Stimulated activated CD4-positive, alpha-beta T cell treated with anti-CD3 and anti-CD28 coated beads, Interleukin-15, amount 100 ng/mL, for 1 hour (primary cell): Measurements from ENCODE around the gene RASSF10.

Experiments
- DNase-seq, 2 donors: peaks; one replicate each; pipeline ENCODE4 v3.0.0-alpha.2; 2020; ENCODE audit warnings: low read depth in 1 of 2, low spot score in 1 of 2

Gene RASSF10

DNA sequence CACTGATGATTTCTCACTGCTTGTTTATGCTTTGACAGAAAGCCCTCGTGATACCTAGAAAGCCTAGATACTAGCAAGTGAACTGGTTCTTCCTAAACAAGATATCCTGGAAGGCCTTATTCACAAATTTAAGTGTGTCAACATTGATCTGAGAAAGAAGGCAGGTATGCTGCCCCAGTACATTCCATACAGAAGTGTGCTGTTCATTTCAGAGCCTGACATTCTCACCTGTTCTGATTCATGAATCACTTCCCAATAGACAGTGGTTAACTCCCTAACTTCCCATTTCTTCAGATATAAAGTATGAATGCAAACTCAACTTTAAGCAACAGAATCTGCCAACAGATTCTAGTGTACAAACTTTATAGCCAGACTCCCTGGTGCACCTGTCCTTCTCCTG, 15.5 kb upstream of the RASSF10 start:
- DNase-seq: no peak

DNA sequence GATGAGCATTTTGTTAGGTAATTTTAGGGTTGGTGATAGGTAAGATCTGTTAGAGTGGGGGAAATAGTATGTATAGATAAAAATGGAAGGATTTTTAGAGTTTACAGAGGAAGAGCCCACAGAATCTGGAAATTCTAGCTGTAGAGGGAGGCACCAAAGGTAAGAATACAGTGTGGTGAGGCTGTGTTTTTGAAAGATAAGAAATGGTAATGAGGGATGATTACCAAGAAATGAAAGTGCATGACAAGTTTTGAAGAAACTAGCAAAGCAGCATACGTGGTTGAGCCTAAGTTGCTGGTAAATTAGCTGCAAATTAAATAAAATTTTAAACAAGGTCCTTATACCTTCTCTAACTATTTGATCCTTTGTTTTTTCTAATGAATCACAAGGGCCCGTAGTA, 14.6 kb upstream of the RASSF10 start:
- DNase-seq: no peak

DNA sequence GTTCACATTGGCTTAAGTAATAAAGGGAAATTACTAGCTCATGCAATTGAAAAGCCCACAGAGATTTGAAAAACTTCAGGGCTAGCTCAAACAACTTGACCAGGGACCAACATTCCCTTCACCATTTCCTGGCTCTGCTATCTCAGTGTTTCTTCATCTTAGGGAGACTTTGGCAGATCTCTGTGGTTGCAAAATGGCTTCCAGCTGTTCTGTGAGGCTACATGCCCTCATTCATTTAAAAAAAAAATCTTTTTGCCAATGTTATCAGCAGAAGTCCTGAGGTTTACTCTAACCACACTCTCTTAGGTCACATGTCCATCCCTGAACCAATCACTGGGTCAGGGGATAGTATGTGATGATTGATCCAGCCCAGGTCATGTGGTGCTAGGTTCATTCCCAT, 13.9 kb upstream of the RASSF10 start:
- no peak for DNase-seq

DNA sequence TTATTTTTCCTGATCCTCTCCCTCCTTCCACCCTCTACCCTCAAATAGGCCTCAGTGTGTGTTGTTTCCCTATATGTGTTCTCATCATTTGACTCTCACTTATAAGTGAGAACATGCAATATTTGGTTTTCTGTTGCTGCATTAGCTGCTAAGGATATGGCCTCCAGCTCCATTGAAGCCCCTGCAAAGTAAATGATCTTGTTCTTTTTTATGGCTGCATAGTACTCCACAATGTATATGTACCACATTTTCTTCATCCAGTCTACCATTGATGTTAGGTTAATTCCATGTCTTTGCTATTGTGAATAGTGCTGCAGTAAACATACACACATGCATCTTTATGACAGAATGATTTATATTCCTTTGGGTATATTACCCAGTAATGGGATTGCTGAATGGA, 13.3 kb upstream of the RASSF10 start:
- no peak for DNase-seq

DNA sequence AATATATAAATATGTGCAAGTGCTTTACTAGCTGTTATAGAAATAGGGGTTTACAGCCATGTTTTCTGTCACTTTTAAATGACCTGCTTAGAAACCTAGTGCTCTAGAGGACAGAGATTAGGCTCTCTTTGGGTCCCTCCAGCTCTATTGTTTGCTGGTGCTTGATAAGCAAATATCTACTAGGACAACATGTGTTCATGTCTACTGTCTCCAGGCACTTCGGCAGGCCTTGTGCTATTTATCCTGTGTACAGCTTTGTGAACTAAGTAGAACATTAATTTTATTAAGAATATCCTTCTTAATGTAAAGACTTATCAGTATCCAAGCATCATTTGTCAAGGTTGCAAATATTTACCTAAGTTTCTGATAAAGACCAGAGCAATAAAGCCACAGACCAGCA, 11.9 kb upstream of the RASSF10 start:
- DNase-seq: no peak

DNA sequence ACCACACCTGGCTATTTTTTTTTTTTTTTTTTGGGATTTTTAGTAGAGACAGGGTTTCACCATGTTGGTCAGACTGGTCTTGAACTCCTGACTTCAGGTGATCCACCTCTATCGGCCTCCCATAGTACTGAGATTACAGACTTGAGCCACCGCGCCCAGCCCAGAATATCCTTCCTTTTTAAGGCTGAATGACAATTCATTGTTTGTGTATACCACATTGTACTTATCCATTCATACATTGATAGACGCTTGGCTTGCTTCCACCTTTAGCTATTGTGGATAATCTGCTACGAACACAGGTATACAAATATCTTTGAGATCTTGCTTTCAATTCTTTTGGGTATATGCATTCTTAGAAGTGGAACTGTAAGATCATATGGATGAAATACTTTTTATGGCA, 10.8 kb upstream of the RASSF10 start:
- DNase-seq: no peak

DNA sequence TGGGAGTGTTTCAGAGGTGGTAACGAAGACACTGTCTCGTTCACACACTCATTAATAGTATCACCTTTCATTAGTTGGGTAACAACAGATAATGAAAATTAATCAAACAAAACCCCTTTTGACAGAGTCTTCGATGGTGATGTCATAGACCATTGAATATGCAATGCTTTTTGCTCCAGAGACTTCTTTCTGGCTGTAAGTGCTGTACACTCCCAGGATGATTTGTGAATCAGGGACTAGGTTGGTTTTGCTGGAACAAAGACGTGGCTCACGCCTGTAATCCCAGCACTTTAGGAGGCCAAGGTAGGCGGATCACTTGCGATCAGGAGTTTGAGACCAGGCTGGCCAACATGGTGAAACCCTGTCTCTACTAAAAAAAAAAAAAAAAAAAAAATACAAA, 9.5 kb upstream of the RASSF10 start:
- DNase-seq: no peak

DNA sequence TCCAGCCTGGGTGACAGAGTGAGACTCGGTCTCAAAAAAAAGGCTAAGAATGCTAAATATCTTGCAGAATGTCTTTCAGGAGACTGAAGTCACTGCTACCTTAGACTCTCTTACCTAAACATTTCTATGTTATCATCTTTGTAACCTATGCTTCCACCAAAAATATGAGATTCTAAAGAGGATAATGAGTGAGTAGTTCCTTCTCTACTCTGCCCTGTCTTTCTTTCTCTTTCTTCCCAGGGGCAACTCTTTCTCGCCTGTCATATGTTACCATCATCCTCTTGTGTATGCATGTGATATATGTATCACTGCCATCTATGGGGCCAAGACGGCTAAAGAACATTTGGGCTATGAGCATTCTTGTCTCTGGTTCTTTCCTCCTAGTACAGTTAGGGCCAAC, 9.0 kb upstream of the RASSF10 start:
- DNase-seq: no peak

DNA sequence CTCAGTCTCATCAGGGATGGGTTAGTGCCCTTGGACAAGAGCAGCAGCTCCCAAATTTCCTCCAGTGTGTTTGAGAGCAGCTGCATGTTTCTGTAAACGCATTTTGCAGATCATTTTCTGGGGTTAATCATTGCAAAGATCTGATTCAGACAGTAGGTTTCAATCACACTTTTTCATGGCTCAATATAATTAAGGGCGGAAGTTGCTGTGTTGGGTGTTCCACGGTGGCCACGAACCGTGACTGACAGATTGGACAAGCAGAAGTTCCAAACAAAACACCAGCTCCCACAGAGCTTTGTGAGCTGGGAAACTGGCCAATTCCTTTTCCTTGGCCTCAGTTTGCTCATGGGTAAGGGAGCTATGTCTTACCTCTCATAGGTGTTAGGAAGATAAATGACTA, 8.4 kb upstream of the RASSF10 start:
- DNase-seq: no peak

DNA sequence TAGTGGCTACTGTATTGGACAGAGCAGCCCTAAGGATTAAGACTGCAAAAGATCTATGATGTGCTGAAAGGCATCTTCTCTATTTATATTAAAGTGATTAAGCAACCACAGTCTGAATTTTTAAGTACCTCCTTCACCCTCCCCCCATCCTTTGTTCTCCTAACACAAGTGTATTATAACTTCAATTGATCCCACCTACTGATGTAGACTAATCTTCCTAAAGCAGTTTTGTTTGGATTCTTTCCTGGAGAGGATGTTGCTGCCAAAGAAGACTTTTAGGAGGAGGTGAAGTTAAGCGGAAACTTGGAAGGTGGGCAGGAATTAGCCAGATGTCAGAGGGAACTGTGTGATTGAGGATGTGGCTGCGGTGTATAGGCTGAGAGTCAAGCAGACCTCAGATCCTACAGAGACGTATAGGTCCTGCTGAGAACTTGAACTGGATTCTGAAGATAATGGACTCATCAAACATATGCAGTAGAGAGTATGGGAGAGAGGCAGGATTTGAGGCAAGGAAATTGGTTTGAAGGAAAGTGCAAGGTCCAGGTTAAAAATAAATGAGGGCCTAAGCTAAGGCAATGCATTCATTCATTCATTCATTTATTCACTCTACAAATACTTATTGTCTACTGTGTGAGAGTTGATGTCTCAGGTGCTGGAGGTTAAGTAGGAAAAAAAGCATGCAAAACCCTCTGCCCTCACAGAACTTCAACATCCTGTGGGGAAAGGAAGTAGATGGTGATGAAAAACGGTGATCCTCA, 5.2 kb upstream of the RASSF10 start:
- DNase-seq: no peak

DNA sequence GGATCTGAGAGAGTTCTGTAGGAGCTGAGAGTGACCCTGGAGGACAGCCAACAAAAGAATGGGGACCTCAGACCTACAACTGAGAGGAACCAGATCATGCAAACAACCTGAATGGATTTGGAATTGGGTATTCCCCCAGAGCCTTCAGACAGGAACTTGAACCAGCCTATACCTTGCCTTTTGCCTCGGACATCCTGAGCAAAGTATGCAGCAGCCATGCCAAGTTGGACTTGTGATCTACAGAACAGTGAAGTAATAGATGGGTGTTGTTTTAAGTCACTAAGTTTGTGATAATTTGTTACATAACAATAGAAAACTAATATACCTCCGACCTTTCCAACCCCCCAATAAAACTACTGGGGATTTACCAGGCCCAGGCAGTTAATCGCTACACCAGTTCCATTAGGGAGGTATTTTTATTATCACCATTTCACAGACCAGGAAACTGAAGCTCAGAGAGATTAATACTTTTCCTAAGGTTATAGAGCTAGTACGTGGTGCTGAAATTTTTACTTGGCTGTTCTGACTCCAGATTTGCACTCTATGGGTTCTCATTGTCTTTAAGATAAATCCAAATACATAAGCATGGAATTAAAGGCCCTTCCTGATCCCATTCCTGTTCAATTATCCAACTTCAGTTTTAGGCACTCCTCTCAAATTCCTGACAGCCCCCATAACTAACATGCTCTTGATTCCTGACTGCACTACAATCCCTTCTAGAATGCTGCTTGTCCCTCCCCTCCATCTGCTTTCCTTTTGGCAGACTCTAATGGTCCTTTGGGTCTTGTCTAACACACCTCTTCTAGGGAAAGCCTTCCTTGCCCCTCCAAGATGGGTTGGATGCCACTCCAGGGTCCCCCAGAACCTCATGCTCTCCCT, 1.7 kb upstream of the RASSF10 start:
- no peak for DNase-seq

DNA sequence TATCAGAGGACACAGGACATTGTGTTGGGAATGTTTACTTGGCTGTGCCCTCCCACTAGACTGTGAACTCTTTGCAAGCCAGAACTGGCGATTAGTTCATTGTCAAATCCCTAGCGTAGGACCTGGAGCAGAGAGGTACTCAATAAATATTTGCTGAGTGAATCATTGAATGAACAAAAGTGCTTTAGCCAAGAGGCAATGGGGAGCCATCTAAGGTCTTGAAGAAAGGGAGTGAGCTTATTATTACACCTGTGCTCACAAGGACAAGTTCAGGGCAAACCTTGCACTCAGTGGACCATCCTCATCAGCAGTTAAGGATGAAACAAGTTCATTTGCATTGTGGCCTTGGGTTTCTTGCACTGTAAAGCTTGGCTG, 1.1 kb upstream of the RASSF10 start:
- no peak for DNase-seq

DNA sequence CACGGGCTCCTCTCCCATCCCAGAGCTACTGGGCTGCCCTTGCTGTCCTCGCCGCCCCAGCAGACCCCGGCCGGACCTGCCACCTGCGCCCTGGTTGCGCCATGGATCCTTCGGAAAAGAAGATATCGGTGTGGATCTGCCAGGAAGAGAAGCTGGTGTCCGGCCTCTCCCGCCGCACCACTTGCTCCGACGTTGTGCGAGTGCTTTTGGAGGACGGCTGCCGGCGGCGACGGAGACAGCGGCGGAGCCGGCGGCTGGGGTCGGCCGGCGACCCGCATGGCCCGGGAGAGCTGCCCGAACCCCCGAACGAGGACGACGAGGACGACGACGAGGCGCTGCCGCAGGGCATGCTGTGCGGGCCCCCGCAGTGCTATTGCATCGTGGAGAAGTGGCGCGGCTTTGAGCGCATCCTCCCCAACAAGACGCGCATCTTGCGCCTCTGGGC, 382 bp downstream of the RASSF10 start:
- no peak for DNase-seq

DNA sequence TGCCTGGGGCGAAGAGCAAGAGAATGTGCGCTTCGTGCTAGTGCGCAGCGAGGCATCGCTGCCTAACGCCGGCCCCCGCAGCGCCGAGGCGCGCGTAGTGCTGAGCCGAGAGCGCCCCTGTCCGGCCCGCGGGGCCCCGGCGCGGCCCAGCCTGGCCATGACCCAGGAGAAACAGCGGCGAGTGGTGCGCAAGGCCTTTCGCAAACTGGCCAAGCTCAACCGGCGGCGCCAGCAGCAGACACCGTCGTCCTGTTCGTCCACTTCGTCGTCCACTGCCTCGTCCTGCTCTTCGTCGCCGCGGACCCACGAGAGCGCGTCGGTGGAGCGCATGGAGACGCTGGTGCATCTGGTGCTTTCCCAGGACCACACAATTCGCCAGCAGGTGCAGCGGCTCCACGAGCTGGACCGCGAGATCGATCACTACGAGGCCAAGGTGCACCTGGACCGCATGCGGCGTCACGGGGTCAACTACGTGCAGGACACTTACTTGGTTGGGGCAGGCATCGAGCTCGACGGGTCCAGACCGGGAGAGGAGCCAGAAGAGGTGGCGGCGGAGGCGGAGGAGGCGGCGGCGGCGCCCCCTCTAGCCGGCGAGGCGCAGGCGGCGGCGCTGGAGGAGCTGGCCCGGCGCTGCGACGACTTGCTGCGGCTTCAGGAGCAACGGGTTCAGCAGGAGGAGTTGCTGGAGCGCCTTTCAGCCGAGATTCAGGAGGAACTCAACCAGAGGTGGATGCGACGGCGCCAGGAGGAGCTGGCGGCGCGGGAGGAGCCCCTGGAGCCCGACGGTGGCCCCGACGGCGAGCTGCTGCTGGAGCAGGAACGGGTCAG, 1.0 kb downstream of the RASSF10 start:
- DNase-seq: no peak

DNA sequence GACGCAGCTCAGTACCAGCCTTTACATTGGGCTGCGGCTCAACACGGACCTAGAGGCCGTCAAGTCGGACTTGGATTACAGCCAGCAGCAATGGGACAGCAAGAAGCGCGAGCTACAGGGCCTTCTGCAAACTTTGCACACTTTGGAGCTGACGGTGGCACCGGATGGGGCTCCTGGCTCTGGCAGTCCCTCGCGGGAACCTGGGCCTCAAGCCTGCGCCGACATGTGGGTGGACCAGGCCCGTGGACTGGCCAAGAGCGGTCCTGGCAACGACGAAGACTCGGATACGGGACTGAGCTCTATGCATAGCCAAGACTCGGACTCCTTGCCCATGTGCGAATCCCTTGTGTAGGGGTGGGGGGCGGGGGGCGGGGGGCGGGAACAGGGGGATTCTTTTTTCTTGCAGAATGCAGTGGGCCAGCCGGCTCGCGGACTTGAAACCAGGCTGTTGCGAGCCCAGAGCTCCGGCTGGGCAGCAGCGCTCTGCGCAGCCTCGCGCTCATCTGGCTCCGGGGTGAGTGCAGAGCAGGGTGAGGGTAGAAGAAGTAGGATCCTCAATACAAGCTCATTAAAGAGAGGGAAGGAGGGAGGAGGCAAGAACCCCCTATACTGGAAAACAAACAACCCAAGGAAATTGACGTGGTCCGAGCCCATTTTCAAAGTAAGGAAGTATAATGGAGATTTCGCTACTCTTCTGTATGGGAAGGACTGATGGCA, 1.8 kb downstream of the RASSF10 start:
- DNase-seq: no peak

DNA sequence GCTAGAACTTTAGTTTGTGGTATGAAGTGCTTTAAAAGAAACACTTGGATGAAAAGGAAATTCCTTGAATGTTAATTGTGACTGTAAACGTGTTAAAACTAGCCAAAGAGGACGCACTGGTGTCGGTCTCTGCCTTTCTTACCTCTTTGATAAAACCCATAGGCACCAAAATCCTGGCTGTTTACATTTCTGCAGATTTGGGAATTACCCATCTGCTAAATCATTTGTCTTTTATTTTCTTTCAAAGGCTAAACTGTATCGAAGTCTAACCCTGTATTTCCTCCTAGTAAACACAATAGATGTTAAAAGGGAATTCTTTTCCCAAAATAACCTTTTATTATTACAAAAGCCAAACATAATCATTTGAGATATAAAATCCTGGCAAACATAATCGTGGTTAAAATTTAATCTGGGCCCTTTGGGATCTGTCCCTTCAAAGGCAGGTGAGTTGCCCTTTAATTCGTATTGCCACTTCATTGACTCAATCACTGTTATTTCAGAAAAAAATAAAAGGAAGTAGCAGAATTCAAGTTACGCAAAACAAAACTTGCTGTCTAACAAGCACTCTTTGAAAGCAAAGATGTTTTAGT, 2.4 kb downstream of the RASSF10 start:
- no peak for DNase-seq

DNA sequence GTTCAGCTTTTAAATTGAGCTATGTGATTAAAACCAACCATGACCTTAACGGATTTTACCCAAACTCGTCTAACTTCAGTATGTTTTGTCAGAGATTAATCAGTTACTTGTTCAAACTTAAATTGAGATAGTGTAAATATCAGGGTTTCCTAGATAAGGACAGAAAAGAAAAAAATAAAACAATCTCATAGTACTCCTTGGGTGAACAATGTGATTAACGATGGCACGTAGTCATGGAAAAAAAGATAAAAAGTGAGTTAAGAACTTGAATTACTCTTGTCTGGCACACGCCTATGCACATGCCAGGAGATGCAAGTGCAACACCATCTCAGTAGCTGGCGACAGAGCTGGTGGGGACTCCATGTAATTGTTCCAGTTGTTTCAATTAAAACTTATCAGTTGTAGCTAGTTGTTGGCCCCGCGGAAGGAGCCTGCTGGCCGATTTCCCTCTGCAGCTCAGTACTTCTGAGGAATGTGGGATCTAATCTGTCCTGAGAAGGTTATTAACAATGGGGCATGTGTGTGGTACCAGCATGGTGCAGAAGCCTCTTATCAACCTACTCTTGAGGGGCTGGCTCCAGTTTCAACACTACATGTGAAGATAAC, 3.0 kb downstream of the RASSF10 start:
- no peak for DNase-seq

DNA sequence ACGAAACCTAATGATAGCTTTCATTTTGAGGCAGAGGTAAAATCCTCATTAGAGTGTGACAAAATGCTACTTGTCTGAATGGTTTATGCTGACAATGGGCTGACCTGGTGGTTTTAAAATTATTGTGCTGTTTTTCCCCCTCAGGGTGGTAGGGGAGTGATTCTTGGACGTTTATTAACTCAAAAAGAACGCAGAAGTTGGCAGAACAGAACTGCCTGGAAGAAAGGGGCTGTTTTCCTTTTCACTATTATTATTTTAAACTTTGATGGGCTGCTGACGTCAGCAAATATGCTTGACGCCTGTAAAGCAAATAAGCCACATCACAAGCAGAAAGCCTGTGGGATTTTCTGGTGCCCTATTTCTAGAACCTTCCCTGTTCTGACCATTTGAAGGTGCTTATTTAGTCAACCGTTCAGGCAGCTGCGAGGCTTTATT, 4.0 kb downstream of the RASSF10 start:
- no peak for DNase-seq

DNA sequence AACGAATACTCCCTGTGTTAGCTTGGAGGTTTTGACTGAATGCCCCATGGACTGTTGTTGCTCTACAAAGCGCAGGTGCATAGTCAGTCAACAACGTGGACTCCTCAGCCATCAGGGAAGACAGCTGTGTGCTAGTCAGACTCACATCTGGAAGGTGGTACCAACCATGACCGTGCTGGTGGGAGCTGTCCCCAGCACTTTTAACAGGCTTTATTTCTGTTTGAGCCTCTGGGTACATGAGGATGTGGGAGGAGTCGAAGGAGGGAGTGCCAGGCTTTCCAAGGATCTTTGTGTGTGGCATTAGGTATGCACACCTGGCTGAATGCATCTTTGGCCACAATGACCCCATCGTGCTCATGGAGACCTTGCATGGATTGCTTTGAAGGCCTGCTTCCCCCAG, 6.6 kb downstream of the RASSF10 start:
- no peak for DNase-seq

DNA sequence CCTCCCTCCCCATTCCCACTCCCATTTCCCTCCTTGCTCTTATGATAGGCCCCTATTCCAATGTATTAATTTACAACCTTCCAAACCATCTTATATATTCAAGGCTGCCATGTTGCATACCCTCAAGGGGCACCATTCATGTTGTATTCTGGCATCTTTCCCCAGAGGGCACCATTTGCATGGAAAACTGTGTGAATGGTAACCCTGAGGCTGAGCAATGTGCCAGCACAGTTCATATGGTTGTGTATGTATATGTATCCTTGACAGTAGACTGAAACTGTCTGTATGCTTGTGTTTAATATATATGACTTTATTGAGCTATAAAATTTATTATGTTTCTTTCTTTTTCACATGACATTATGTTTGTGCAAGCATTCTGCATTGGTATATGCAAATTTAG, 7.3 kb downstream of the RASSF10 start:
- no peak for DNase-seq
